Chondrocyte (in vitro differentiated cells): Measurements from ENCODE around the gene PBX4. TPM values are rescaled to one million over a fixed set of nuclear protein-coding genes. Genes with fewer than 3 reads are reported as not detected.

Experiments
- DNase-seq: peaks from one replicate; pipeline ENCODE4 v3.0.0; 2021; ENCODE audit warnings: mixed read lengths, low spot score
- H3K27ac Mint-ChIP-seq: one replicate; pipeline ENCODE4 v1.8.0; 2021; ENCODE audit warnings: mild to moderate bottlenecking, moderate library complexity, mixed read lengths; ENCODE audit not compliant: unreplicated experiment
- H3K27me3 Mint-ChIP-seq: 2 replicates; pipeline ENCODE4 v1.8.0; 2021; ENCODE audit warnings: low read depth, mixed read lengths
- H3K36me3 Mint-ChIP-seq: 2 replicates; pipeline ENCODE4 v1.8.0; 2021; ENCODE audit warnings: low read depth, mixed read lengths
- H3K4me1 Mint-ChIP-seq: 2 replicates; pipeline ENCODE4 v1.8.0; 2021; ENCODE audit warnings: low read depth, mild to moderate bottlenecking, mixed read lengths
- H3K4me3 Mint-ChIP-seq: one replicate; pipeline ENCODE4 v1.8.0; 2021; ENCODE audit warnings: mild to moderate bottlenecking, moderate library complexity, mixed read lengths; ENCODE audit not compliant: unreplicated experiment
- H3K9me3 Mint-ChIP-seq: 2 replicates; pipeline ENCODE4 v1.8.0; 2021; ENCODE audit warnings: low read depth, mixed read lengths
- total RNA-seq: library from RNA; stranded (reverse); gene quantifications from 3 replicates; pipeline ENCODE4 v1.2.1, GENCODE V29; 2021
- TF ChIP-seq, protein P1 (sequence below): fragments of 200-600 bp; sonication (generic); IDR thresholded peaks from 2 replicates; pipeline ENCODE4 v1.5.0; 2021; ENCODE audit warnings: antibody characterized with exemption, mild to moderate bottlenecking, moderate library complexity

PBX4 gene
- total RNA-seq, 1 donor from 2014 or later = 1.2 TPM

DNA sequence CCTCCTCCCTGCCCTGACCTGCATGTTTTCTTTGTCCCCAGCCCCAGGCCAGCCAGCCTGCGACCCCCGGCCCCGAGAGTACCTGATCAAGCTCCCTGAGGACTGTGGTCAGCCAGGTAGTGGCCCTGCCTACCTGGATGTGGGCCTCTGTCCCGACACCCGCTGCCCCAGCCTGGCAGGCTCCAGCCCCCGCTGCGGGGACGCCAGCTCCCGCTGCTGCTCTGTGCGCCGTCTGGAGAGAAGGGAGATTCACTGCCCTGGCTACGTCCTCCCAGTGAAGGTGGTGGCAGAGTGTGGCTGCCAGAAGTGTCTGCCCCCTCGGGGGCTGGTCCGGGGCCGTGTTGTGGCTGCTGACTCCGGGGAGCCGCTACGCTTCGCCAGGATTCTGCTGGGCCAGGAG, 74.8 kb downstream of the PBX4 start:
- DNase-seq = no peak
- no peak overlapping the region for H3K27ac Mint-ChIP-seq
- H3K27me3 Mint-ChIP-seq = peaks cover 3% of the 10 kb centered on the region
- H3K4me3 Mint-ChIP-seq = no peak overlapping the region
- TF ChIP-seq, protein P1, sequence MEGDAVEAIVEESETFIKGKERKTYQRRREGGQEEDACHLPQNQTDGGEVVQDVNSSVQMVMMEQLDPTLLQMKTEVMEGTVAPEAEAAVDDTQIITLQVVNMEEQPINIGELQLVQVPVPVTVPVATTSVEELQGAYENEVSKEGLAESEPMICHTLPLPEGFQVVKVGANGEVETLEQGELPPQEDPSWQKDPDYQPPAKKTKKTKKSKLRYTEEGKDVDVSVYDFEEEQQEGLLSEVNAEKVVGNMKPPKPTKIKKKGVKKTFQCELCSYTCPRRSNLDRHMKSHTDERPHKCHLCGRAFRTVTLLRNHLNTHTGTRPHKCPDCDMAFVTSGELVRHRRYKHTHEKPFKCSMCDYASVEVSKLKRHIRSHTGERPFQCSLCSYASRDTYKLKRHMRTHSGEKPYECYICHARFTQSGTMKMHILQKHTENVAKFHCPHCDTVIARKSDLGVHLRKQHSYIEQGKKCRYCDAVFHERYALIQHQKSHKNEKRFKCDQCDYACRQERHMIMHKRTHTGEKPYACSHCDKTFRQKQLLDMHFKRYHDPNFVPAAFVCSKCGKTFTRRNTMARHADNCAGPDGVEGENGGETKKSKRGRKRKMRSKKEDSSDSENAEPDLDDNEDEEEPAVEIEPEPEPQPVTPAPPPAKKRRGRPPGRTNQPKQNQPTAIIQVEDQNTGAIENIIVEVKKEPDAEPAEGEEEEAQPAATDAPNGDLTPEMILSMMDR = no peak
- H3K36me3 Mint-ChIP-seq = no peaks in the 10 kb centered on the region
- no peaks in the 10 kb centered on the region for H3K9me3 Mint-ChIP-seq
- peaks cover 4% of the 10 kb centered on the region for H3K4me1 Mint-ChIP-seq

DNA sequence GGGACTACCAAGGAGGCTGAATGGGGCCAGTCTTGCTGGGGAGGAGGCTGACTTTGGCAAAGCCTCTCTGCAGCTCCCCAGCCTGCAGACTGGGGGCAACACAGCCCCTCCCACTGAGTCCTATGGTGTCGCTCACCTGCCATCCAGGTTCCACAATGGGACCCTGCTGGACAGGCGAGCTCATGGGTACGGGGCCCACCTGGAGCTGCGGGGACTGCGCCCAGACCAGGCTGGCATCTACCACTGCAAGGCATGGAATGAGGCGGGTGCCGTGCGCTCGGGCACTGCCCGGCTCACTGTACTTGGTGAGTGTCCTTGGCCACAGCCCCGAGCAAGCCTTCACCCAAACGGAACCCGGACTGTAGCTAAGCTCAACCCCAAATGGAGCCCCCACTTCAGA, 75.4 kb downstream of the PBX4 start:
- Mint-ChIP-seq H3K4me3 (no peak overlapping the region), H3K27ac (no peak overlapping the region), H3K4me1 (peaks cover 6% of the 10 kb centered on the region), H3K36me3 (no peaks in the 10 kb centered on the region), H3K9me3 (no peaks in the 10 kb centered on the region), H3K27me3 (peaks cover 3% of the 10 kb centered on the region)
- DNase-seq = no peak
- TF ChIP-seq, protein P1 = no peak

DNA sequence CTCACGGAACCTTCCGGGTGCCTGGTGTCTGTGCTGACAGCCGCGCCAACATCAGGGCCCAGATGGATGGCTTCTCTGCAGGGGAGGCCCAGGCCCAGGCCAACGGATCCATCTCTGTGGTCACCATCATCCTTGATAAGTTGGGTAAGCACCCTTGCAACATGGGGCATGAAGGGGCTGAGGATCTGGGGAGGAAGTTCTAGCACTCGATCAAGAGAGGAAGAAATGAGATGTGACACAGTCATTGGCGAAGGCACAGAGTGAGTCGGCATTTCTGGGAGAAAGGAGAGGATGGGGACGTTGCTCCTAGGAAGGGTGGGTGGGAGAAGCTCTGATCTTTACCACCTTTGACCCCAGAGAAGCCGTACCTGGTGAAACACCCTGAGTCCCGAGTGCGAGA, 76.0 kb downstream of the PBX4 start:
- peaks cover 3% of the 10 kb centered on the region for H3K27me3 Mint-ChIP-seq
- no peak for DNase-seq

DNA sequence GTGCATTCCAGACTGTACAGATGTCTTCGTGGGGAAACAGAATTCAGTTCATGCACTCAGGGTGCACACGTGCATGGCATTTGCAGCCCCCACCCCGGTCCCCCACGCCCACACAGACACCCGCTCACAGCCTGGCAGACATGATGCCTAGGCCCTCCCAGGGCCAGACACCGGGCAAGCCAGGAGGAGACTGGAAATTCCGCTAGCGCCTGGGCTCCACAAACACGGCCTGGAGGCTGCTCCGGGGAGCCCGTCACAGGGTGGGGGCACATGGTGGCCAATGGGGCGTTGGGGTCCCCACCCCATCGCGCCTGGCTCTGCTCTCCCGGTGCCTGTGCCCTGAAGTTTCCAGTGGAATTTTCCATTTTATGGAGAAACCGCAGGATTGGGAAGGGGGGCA, 76.9 kb downstream of the PBX4 start:
- DNase-seq = no peak
- TF ChIP-seq, protein P1 = no peak
- Mint-ChIP-seq H3K4me1 (peaks cover 10% of the 10 kb centered on the region), H3K27me3 (peaks cover 3% of the 10 kb centered on the region), H3K4me3 (no peak overlapping the region), H3K9me3 (no peaks in the 10 kb centered on the region), H3K27ac (no peak overlapping the region), H3K36me3 (no peaks in the 10 kb centered on the region)

More for the DNA sequence above, 76.0 kb downstream of the PBX4 start:
- Mint-ChIP-seq H3K4me1 (peaks cover 10% of the 10 kb centered on the region), H3K27ac (no peak overlapping the region), H3K4me3 (no peak overlapping the region), H3K36me3 (no peaks in the 10 kb centered on the region), H3K9me3 (no peaks in the 10 kb centered on the region)
- TF ChIP-seq, protein P1 = no peak

GRCh38 chr19:19540715-19541515, 77.6 kb downstream of the PBX4 start:
- TF ChIP-seq, protein P1 = no peak
- Mint-ChIP-seq H3K27me3 (peaks cover 3% of the 10 kb centered on the region), H3K9me3 (no peaks in the 10 kb centered on the region), H3K4me3 (no peak overlapping the region), H3K27ac (no peak overlapping the region), H3K36me3 (no peaks in the 10 kb centered on the region), H3K4me1 (peaks cover 10% of the 10 kb centered on the region)
- no peak for DNase-seq
